HUDEP-2 (cell line): Measurements from ENCODE around the gene FBXL17.

Source experiments
- DNase-seq, 76 experiments: peaks; one replicate each; lab custom pipeline; 2025; ENCODE audit not compliant: unreplicated experiment in 76 of 76; lab: John Stamatoyannopoulos, UW

FBXL17 gene

GRCh38 chr5:107875833-107876232, 506.1 kb downstream of the FBXL17 start:
- no peak for DNase-seq

- no peak for DNase-seq
Measured at GRCh38 chr5:107874795-107875194, 507.1 kb downstream of the FBXL17 start.

GRCh38 chr5:107873877-107874276, 508.0 kb downstream of the FBXL17 start:
- no peak for DNase-seq

GRCh38 chr5:107871023-107871422, 510.9 kb downstream of the FBXL17 start:
- DNase-seq = no peak

GRCh38 chr5:107869438-107870115, 512.3 kb downstream of the FBXL17 start:
- no peak for DNase-seq

GRCh38 chr5:107868650-107869409, 513.1 kb downstream of the FBXL17 start:
- DNase-seq = no peak

- no peak for DNase-seq
Measured at GRCh38 chr5:107867266-107867665, 514.6 kb downstream of the FBXL17 start.

- no peak for DNase-seq
Measured at GRCh38 chr5:107864793-107865192, 517.1 kb downstream of the FBXL17 start.

GRCh38 chr5:107863125-107863524, 518.8 kb downstream of the FBXL17 start:
- no peak for DNase-seq

GRCh38 chr5:107861565-107861964, 520.3 kb downstream of the FBXL17 start:
- DNase-seq = no peak

- DNase-seq = no peak
Measured at GRCh38 chr5:107860044-107860443, 521.9 kb downstream of the FBXL17 start.

GRCh38 chr5:107858788-107859187, 523.1 kb downstream of the FBXL17 start:
- DNase-seq = no peak

- no peak for DNase-seq
Measured at GRCh38 chr5:107858324-107858723, 523.6 kb downstream of the FBXL17 start.

- no peak for DNase-seq
Measured at GRCh38 chr5:107857785-107858184, 524.1 kb downstream of the FBXL17 start.

GRCh38 chr5:107855171-107855570, 526.7 kb downstream of the FBXL17 start:
- no peak for DNase-seq

- DNase-seq = no peak
Measured at GRCh38 chr5:107853696-107854095, 528.2 kb downstream of the FBXL17 start.

- no peak for DNase-seq
Measured at GRCh38 chr5:107853031-107853430, 528.9 kb downstream of the FBXL17 start.

- no peak for DNase-seq
Measured at GRCh38 chr5:107849118-107849517, 532.8 kb downstream of the FBXL17 start.

- DNase-seq = no peak
Measured at GRCh38 chr5:107840592-107840991, 541.3 kb downstream of the FBXL17 start.

- no peak for DNase-seq
Measured at GRCh38 chr5:107840161-107840560, 541.7 kb downstream of the FBXL17 start.

- no peak for DNase-seq
Measured at GRCh38 chr5:107835096-107835495, 546.8 kb downstream of the FBXL17 start.

GRCh38 chr5:107832746-107833145, 549.2 kb downstream of the FBXL17 start:
- DNase-seq = no peak
